ENCODE data around the gene KCNG2. TPM values are rescaled to one million over a fixed set of nuclear protein-coding genes. Genes with fewer than 3 reads are reported as not detected.

Gene KCNG2
- total and polyA plus RNA-seq, 10 of the 15 experiments (the other 5 are each of a cell fraction or from before 2014, with no cell fraction given): 0.20 to 0.23 TPM; not detected in 8

DNA sequence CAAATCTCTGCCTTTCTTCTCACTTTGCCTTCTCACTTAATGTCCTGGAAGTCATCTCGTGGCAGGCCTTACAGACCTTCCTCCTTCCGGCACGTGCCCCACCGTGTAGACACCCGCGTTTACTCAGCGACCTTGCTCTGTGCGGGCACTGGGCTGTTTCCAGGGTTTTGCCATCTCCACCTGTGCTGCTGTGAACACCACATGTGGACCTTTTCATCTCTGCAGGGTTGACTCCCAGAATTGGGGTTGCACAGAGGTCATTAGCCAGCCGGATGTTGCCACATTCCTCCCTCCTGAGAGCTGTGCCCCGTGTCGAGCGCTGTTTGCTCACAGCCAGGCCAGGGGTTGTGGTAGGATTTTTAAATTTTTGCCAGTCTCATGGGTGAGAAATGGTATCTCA is 25.4 kb downstream of the KCNG2 start:
- Histone ChIP-seq H3K27me3 (replicated peaks in 1 of 2; ENCODE audit: control insufficient read depth in 2 of 2, insufficient read depth in 2 of 2, low read length in 1 of 2) (no peaks in the 10 kb centered on the region), H3K27ac (ENCODE audit: control insufficient read depth, insufficient read depth) (no peak overlapping the region), H3K4me3 (no peak overlapping the region), H4K20me1 (ENCODE audit: control insufficient read depth, insufficient read depth) (no peaks in the 10 kb centered on the region), H3K9me3 (replicated peaks; ENCODE audit: control insufficient read depth, insufficient read depth, low read length) (no peaks in the 10 kb centered on the region; the same call in 2 of the 3 replicates), H3K79me2 (ENCODE audit: control insufficient read depth, insufficient read depth, low read length) (no peaks in the 10 kb centered on the region), H3K4me2 (ENCODE audit: control insufficient read depth, insufficient read depth) (no peak overlapping the region), H3K4me1 (ENCODE audit: control insufficient read depth, insufficient read depth, low read length) (peaks cover 4% of the 10 kb centered on the region), H3K9ac (ENCODE audit: control insufficient read depth, insufficient read depth, low read length) (no peak overlapping the region), H2AFZ (ENCODE audit: control insufficient read depth, low read depth, low read length) (no peak overlapping the region), H3K36me3 (ENCODE audit: control insufficient read depth in 2 of 2, insufficient read depth in 2 of 2, low read length in 1 of 2) (no peaks in the 10 kb centered on the region)
- BruUV-seq (replicated peaks): no TSS peak
- in situ Hi-C loops (cut with MboI) (no loop called here), intact Hi-C loops (cut with micrococcal nuclease; ENCODE audit: unreplicated experiment) (no loop called here)
- ChIA-PET RAD21 (ENCODE audit: unreplicated experiment) (no interaction called here), CTCF (no interaction called here), POLR2A (no interaction called here), SMC1A (ENCODE audit: uncharacterized antibody, unreplicated experiment) (no interaction called here)
- FAIRE-seq (no peak), DNase-seq (ENCODE audit: low read depth, low spot score) (no peak), ATAC-seq (no peak)
- TF ChIP-seq CHD4 (IDR thresholded peaks at IDR 0.05) (no peak), CREB1 (IDR thresholded peaks at IDR 0.05; ENCODE audit: low read depth) (no peak), SP1 (IDR thresholded peaks at IDR 0.05; ENCODE audit: low read depth, low read length) (no peak), MXI1 (IDR thresholded peaks at IDR 0.05; ENCODE audit: low read depth, low read length) (no peak), PAX8 (IDR thresholded peaks at IDR 0.05) (no peak), KAT2A (conservative IDR thresholded peaks at IDR 0.05; ENCODE audit: control insufficient read depth, low read depth, low read length) (no peak), SMAD5 (IDR thresholded peaks at IDR 0.05; ENCODE audit: low read depth) (no peak), ZNF622 (IDR thresholded peaks at IDR 0.05) (no peak), WRNIP1 (IDR thresholded peaks at IDR 0.05; ENCODE audit: borderline replicate concordance, low read depth, low read length) (no peak), IKZF2 (IDR thresholded peaks at IDR 0.05) (no peak)
- TF ChIP-seq, protein P1, sequence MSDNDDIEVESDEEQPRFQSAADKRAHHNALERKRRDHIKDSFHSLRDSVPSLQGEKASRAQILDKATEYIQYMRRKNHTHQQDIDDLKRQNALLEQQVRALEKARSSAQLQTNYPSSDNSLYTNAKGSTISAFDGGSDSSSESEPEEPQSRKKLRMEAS (IDR thresholded peaks at IDR 0.05; ENCODE audit: low read depth, low read length): no peak
- TF ChIP-seq, protein P2, sequence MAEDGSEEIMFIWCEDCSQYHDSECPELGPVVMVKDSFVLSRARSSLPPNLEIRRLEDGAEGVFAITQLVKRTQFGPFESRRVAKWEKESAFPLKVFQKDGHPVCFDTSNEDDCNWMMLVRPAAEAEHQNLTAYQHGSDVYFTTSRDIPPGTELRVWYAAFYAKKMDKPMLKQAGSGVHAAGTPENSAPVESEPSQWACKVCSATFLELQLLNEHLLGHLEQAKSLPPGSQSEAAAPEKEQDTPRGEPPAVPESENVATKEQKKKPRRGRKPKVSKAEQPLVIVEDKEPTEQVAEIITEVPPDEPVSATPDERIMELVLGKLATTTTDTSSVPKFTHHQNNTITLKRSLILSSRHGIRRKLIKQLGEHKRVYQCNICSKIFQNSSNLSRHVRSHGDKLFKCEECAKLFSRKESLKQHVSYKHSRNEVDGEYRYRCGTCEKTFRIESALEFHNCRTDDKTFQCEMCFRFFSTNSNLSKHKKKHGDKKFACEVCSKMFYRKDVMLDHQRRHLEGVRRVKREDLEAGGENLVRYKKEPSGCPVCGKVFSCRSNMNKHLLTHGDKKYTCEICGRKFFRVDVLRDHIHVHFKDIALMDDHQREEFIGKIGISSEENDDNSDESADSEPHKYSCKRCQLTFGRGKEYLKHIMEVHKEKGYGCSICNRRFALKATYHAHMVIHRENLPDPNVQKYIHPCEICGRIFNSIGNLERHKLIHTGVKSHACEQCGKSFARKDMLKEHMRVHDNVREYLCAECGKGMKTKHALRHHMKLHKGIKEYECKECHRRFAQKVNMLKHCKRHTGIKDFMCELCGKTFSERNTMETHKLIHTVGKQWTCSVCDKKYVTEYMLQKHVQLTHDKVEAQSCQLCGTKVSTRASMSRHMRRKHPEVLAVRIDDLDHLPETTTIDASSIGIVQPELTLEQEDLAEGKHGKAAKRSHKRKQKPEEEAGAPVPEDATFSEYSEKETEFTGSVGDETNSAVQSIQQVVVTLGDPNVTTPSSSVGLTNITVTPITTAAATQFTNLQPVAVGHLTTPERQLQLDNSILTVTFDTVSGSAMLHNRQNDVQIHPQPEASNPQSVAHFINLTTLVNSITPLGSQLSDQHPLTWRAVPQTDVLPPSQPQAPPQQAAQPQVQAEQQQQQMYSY (CRISPR knock-in tag; IDR thresholded peaks at IDR 0.05): no peak
- TF ChIP-seq, protein P3, sequence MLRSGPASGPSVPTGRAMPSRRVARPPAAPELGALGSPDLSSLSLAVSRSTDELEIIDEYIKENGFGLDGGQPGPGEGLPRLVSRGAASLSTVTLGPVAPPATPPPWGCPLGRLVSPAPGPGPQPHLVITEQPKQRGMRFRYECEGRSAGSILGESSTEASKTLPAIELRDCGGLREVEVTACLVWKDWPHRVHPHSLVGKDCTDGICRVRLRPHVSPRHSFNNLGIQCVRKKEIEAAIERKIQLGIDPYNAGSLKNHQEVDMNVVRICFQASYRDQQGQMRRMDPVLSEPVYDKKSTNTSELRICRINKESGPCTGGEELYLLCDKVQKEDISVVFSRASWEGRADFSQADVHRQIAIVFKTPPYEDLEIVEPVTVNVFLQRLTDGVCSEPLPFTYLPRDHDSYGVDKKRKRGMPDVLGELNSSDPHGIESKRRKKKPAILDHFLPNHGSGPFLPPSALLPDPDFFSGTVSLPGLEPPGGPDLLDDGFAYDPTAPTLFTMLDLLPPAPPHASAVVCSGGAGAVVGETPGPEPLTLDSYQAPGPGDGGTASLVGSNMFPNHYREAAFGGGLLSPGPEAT (IDR thresholded peaks at IDR 0.05; ENCODE audit: low read depth): no peak
- WGBS (ENCODE audit: insufficient coverage, insufficient replicate concordance, low lambda C conversion rate, missing lambda C conversion rate): 63% methylated on average over 12 of the region's 12 CpGs

Measured in GM12878 (cell line).